SK-N-SH (cell line): ENCODE data around the gene PAM. TPM values are rescaled to one million over a fixed set of nuclear protein-coding genes. Genes with fewer than 3 reads are reported as not detected.

Experiments used
- CTCF ChIA-PET: fragments of 300-600, 350-600 bp; formaldehyde crosslinking; extraction: SDS; loops from one replicate; lab custom pipeline; 2021; lab: Yijun Ruan, JAX
- POLR2A ChIA-PET: fragments of 350-600 bp; sonication (Branson Sonifier 250); formaldehyde crosslinking; extraction: SDS; loops from one replicate; lab custom pipeline; 2020; ENCODE audit warnings: antibody characterized with exemption, inconsistent platforms; lab: Yijun Ruan, JAX
- DNase-seq: peaks from one replicate; pipeline ENCODE4 v3.0.0; 2012
- H2AFZ ChIP-seq: fragments of 200-600 bp; sonication (generic); 2 replicates; pipeline ENCODE4 v1.8.1; 2016; ENCODE audit warnings: antibody characterized with exemption, mild to moderate bottlenecking, low read depth
- H3F3A ChIP-seq: fragments of 200-600 bp; sonication (generic); replicated peaks from 2 replicates; pipeline ENCODE3; 2016; ENCODE audit warnings: antibody characterized with exemption, mild to moderate bottlenecking; ENCODE audit not compliant: insufficient read depth
- H3K27ac ChIP-seq, 2 experiments: fragments of 200-500 bp in 1 of 2; fragments of 200-600 bp in 1 of 2; sonication (Bioruptor generic) in 1 of 2; sonication (generic), shearing (Covaris generic) in 1 of 2; 2 replicates each; pipeline versions ENCODE4 v1.5.1 to v1.6.1; 2014 to 2016; ENCODE audit warnings: low read depth in 2 of 2, inconsistent platforms in 1 of 2, low read length in 1 of 2, mild to moderate bottlenecking in 1 of 2, mixed read lengths in 1 of 2
- H3K27me3 ChIP-seq: fragments of 200-600 bp; sonication (generic), shearing (Covaris generic); 2 replicates; pipeline ENCODE4 v1.6.1; 2016; ENCODE audit warnings: mixed run types; ENCODE audit not compliant: insufficient read depth
- H3K36me3 ChIP-seq, 2 experiments: fragments of 200-500 bp in 1 of 2; fragments of 200-600 bp in 1 of 2; sonication (Bioruptor generic) in 1 of 2; sonication (generic) in 1 of 2; replicated peaks in 1 of 2; 2 replicates each; pipeline versions ENCODE3 to v1.5.1; 2014 to 2016; ENCODE audit warnings: low read length in 1 of 2, mild to moderate bottlenecking in 1 of 2; ENCODE audit not compliant: insufficient read depth in 2 of 2, control insufficient read depth in 1 of 2
- H3K4me1 ChIP-seq, 2 experiments: fragments of 200-500 bp in 1 of 2; fragments of 200-600 bp in 1 of 2; sonication (Bioruptor generic) in 1 of 2; sonication (generic), shearing (Covaris generic) in 1 of 2; 2 replicates each; pipeline versions ENCODE4 v1.5.1 to v1.6.1; 2014 to 2016; ENCODE audit warnings: low read depth in 1 of 2, low read length in 1 of 2, mixed run types in 1 of 2; ENCODE audit not compliant: insufficient read depth in 2 of 2, control insufficient read depth in 1 of 2
- H3K4me2 ChIP-seq: fragments of 200-600 bp; sonication (generic), shearing (Covaris generic); 2 replicates; pipeline ENCODE4 v1.6.1; 2017; ENCODE audit warnings: mixed run types
- H3K4me3 ChIP-seq, 2 experiments: fragments of 200-500 bp in 1 of 2; fragments of 200-600 bp in 1 of 2; sonication (Bioruptor generic) in 1 of 2; sonication (generic), shearing (Covaris generic) in 1 of 2; 2 replicates each; pipeline versions ENCODE4 v1.5.1 to v1.8.1; 2014 to 2016; ENCODE audit warnings: low read depth in 2 of 2, inconsistent platforms in 1 of 2, low read length in 1 of 2, mild to moderate bottlenecking in 1 of 2, mixed read lengths in 1 of 2, moderate library complexity in 1 of 2
- H3K79me2 ChIP-seq: fragments of 200-600 bp; sonication (generic); 2 replicates; pipeline ENCODE4 v1.8.1; 2017; ENCODE audit warnings: mild to moderate bottlenecking; ENCODE audit not compliant: insufficient read depth
- H3K9ac ChIP-seq: fragments of 200-600 bp; sonication (generic); 2 replicates; pipeline ENCODE4 v1.6.1; 2017; ENCODE audit warnings: mixed run types
- H3K9me2 ChIP-seq: fragments of 200-600 bp; sonication (generic); 2 replicates; pipeline ENCODE4 v1.6.1; 2017; ENCODE audit warnings: mixed run types
- H3K9me3 ChIP-seq: fragments of 200-600 bp; sonication (generic); 2 replicates; pipeline ENCODE4 v1.6.1; 2017; ENCODE audit warnings: mixed run types, mild to moderate bottlenecking, moderate library complexity
- H4K20me1 ChIP-seq: fragments of 200-600 bp; sonication (generic); 2 replicates; pipeline ENCODE4 v1.6.1; 2017; ENCODE audit warnings: mild to moderate bottlenecking, mixed run types; ENCODE audit not compliant: insufficient read depth
- CHD2 ChIP-seq: fragments of 150-350 bp; IDR thresholded peaks from 2 replicates; pipeline ENCODE4 v1.6.1; 2018; ENCODE audit warnings: low read length; ENCODE audit not compliant: partially characterized antibody
- ELF1 ChIP-seq: IDR thresholded peaks from 2 replicates; pipeline ENCODE4 v1.4.0; 2012
- EP300 ChIP-seq, 2 experiments: IDR thresholded peaks; 2 replicates each; pipeline versions ENCODE4 v1.4.0 to v1.6.1; 2012; ENCODE audit warnings: borderline replicate concordance in 1 of 2, low read depth in 1 of 2, low read length in 1 of 2
- EZH2phosphoT487 ChIP-seq: fragments of 200-600 bp; sonication (generic); IDR thresholded peaks from 2 replicates; pipeline ENCODE4 v1.6.1; 2017; ENCODE audit warnings: low read depth, mixed run types, mild to moderate bottlenecking, antibody characterized with exemption, moderate library complexity, borderline replicate concordance
- FOSL2 ChIP-seq: IDR thresholded peaks from 2 replicates; pipeline ENCODE4 v1.4.0; 2012; ENCODE audit warnings: low read depth, mild to moderate bottlenecking, moderate library complexity, borderline replicate concordance
- FOXJ3 ChIP-seq: sonication (generic); formaldehyde crosslinking; IDR thresholded peaks from 2 replicates; pipeline ENCODE4 v1.5.1; 2020; ENCODE audit warnings: mild to moderate bottlenecking, missing genetic modification reagents
- JUND ChIP-seq: IDR thresholded peaks from 2 replicates; pipeline ENCODE4 v1.4.0; 2012
- MEF2A ChIP-seq: IDR thresholded peaks from 2 replicates; pipeline ENCODE4 v1.4.0; 2012; ENCODE audit warnings: low read depth, borderline replicate concordance
- RFX5 ChIP-seq: IDR thresholded peaks from 2 replicates; pipeline ENCODE4 v1.6.1; 2012; ENCODE audit warnings: mild to moderate bottlenecking, improper control_type of control experiment, low read length
- SIN3A ChIP-seq: IDR thresholded peaks from 2 replicates; pipeline ENCODE4 v1.6.1; 2012; ENCODE audit warnings: low read depth, mild to moderate bottlenecking, low read length, moderate library complexity, borderline replicate concordance
- SMC3 ChIP-seq: IDR thresholded peaks from 2 replicates; pipeline ENCODE4 v1.6.1; 2012; ENCODE audit warnings: low read depth, low read length, improper control_type of control experiment
- TEAD4 ChIP-seq: IDR thresholded peaks from 2 replicates; pipeline ENCODE4 v1.4.0; 2012; ENCODE audit warnings: mild to moderate bottlenecking, borderline replicate concordance; ENCODE audit not compliant: insufficient read depth
- USF1 ChIP-seq: IDR thresholded peaks from 2 replicates; pipeline ENCODE4 v1.4.0; 2012; ENCODE audit warnings: low read depth, borderline replicate concordance
- ZBTB33 ChIP-seq: IDR thresholded peaks from 2 replicates; pipeline ENCODE4 v1.4.0; 2012; ENCODE audit warnings: low read depth, borderline replicate concordance
- polyA plus RNA-seq, 3 experiments: library from polyadenylated mRNA; depleted of rRNA; stranded (reverse); fragments of >200 nt; gene quantifications; 2 replicates each; pipeline ENCODE4 v1.2.3, GENCODE V29; 2012
- TF ChIP-seq, protein P1 (sequence below): fragments of 200-600 bp; sonication (generic); IDR thresholded peaks from 2 replicates; pipeline ENCODE4 v1.6.1; 2017; ENCODE audit warnings: antibody characterized with exemption, mild to moderate bottlenecking, moderate library complexity
- TF ChIP-seq, protein P2 (sequence below): IDR thresholded peaks from 2 replicates; pipeline ENCODE4; 2012

PAM gene
- polyA plus RNA-seq, 1 of the 3 experiments (the other 2 are of a cell fraction): 507 TPM

DNA sequence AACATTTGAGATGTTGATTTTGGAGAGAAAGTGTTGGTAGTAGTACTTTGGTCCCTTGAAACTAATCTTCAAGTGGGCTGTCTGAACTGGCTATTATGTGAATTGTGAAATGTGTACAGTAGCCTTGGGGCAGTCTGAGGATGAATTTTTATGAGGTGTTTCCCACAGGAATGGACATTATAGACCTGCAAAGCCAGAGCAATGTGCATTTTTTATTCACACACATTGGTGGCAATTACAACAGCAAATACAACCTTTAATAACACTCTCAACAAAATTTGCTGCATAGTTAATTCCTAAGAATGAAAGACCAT, 147.0 kb downstream of the PAM start:
- Histone ChIP-seq H3K4me3 (no peak overlapping the region), H3K9ac (no peak overlapping the region), H3K36me3 (peaks cover 18 to 31% of the 10 kb centered on the region in 2 experiments), H3K9me3 (no peaks in the 10 kb centered on the region), H2AFZ (no peak overlapping the region), H3K27ac (no peak overlapping the region), H3K9me2 (no peaks in the 10 kb centered on the region), H3K4me2 (no peak overlapping the region), H3K27me3 (no peaks in the 10 kb centered on the region), H3F3A (peaks cover 5% of the 10 kb centered on the region), H3K4me1 (no peaks in the 10 kb centered on the region; a peak in 2 of 4 replicates), H4K20me1 (no peaks in the 10 kb centered on the region; the same call in 1 of the 2 replicates), H3K79me2 (peaks cover 67% of the 10 kb centered on the region)
- no peak for DNase-seq
- ChIA-PET CTCF (interaction anchor here (1.0 kb wide), 1 partner anchor 22 kb away, joined by 3 read pairs; no protein-coding TSS in a partner anchor), POLR2A (no interaction called here)
- TF ChIP-seq USF1 (no peak), JUND (no peak), FOSL2 (no peak), FOXJ3 (CRISPR knock-in tag) (no peak), MEF2A (no peak), CHD2 (no peak), EP300 (IDR thresholded peaks at IDR 0.05; ENCODE audit: borderline replicate concordance in 1 of 2, low read depth in 1 of 2, low read length in 1 of 2) (no peak), SMC3 (no peak), RFX5 (no peak), TEAD4 (no peak), ELF1 (no peak), SIN3A (no peak), EZH2phosphoT487 (no peak), ZBTB33 (no peak)
- TF ChIP-seq, protein P1, sequence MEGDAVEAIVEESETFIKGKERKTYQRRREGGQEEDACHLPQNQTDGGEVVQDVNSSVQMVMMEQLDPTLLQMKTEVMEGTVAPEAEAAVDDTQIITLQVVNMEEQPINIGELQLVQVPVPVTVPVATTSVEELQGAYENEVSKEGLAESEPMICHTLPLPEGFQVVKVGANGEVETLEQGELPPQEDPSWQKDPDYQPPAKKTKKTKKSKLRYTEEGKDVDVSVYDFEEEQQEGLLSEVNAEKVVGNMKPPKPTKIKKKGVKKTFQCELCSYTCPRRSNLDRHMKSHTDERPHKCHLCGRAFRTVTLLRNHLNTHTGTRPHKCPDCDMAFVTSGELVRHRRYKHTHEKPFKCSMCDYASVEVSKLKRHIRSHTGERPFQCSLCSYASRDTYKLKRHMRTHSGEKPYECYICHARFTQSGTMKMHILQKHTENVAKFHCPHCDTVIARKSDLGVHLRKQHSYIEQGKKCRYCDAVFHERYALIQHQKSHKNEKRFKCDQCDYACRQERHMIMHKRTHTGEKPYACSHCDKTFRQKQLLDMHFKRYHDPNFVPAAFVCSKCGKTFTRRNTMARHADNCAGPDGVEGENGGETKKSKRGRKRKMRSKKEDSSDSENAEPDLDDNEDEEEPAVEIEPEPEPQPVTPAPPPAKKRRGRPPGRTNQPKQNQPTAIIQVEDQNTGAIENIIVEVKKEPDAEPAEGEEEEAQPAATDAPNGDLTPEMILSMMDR: no peak
- TF ChIP-seq, protein P2, sequence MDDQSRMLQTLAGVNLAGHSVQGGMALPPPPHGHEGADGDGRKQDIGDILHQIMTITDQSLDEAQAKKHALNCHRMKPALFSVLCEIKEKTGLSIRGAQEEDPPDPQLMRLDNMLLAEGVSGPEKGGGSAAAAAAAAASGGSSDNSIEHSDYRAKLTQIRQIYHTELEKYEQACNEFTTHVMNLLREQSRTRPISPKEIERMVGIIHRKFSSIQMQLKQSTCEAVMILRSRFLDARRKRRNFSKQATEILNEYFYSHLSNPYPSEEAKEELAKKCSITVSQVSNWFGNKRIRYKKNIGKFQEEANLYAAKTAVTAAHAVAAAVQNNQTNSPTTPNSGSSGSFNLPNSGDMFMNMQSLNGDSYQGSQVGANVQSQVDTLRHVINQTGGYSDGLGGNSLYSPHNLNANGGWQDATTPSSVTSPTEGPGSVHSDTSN: no peak
